ENCODE measurements around the gene ALS2CL.
"Not testable (repeated sequence)": the region's sequence is repeated elsewhere in the genome, so short reads cannot be mapped to it uniquely, and the experiment has no call there.

ALS2CL gene

GRCh38 chr3:46704346-46704745 is 10.9 kb upstream of the ALS2CL start:
- DNase-seq = not testable (repeated sequence)

- DNase-seq = no peak
Observed at GRCh38 chr3:46703013-46703520, 9.6 kb upstream of the ALS2CL start.

- no peak for DNase-seq
Observed at GRCh38 chr3:46702246-46703012, 8.9 kb upstream of the ALS2CL start.

GRCh38 chr3:46701181-46701939 is 7.9 kb upstream of the ALS2CL start, which contains the start of gene TMIE:
TMIE (plus strand) TSS chr3:46701392; CDS start chr3:46701488, 96 bp downstream.
- DNase-seq = no peak

GRCh38 chr3:46700772-46701171 is 7.3 kb upstream of the ALS2CL start:
- DNase-seq = no peak

GRCh38 chr3:46699676-46700523 is 6.4 kb upstream of the ALS2CL start:
- no peak for DNase-seq

- no peak for DNase-seq
Observed at GRCh38 chr3:46695962-46696894, 2.7 kb upstream of the ALS2CL start.

GRCh38 chr3:46695177-46695961 is 1.9 kb upstream of the ALS2CL start:
- peak in 1 of 2 experiments; percentile 16 for DNase-seq

GRCh38 chr3:46694520-46694919 is 1.0 kb upstream of the ALS2CL start:
- DNase-seq = no peak

GRCh38 chr3:46693892-46694226 is 380 bp upstream of the ALS2CL start:
- DNase-seq = no peak

- DNase-seq = peak in 1 of 2 experiments; percentile 8
Observed at GRCh38 chr3:46692566-46692990, 901 bp downstream of the ALS2CL start.

GRCh38 chr3:46690798-46691197 is 2.7 kb downstream of the ALS2CL start:
- DNase-seq = no peak

GRCh38 chr3:46685446-46685845 is 8.0 kb downstream of the ALS2CL start:
- DNase-seq = no peak

GRCh38 chr3:46684891-46685290 is 8.6 kb downstream of the ALS2CL start:
- no peak for DNase-seq

- DNase-seq = no peak
Observed at GRCh38 chr3:46682974-46683373, 10.5 kb downstream of the ALS2CL start.

- no peak for DNase-seq
Observed at GRCh38 chr3:46681856-46682540, 11.5 kb downstream of the ALS2CL start.

- no peak for DNase-seq
Observed at GRCh38 chr3:46681387-46681786, 12.1 kb downstream of the ALS2CL start.

GRCh38 chr3:46680298-46680826 is 13.1 kb downstream of the ALS2CL start:
- no peak for DNase-seq

GRCh38 chr3:46679681-46680080 is 13.8 kb downstream of the ALS2CL start:
- no peak for DNase-seq

- DNase-seq = no peak
Observed at GRCh38 chr3:46678280-46678679, 15.2 kb downstream of the ALS2CL start.

Data from SW 1271 (cell line).